Measurements from ENCODE around the gene PRKAR1B. TPM values are rescaled to one million over a fixed set of nuclear protein-coding genes. Genes with fewer than 3 reads are reported as not detected.
"Not testable (repeated sequence)": the region's sequence is repeated elsewhere in the genome, so short reads cannot be mapped to it uniquely, and the experiment has no call there.

PRKAR1B gene
- polyA plus RNA-seq, 6 donors from 2014 or later: 2.9 to 5.9 (median 4.2) TPM

- Mint-ChIP-seq H3K36me3 (peaks cover 0 to 8% of the 10 kb centered on the region in 2 donors), H3K27ac (peak overlapping the region in 1 of 6 donors; percentile 72), H3K9me3 (peaks cover 0 to 9% (median 6%) of the 10 kb centered on the region in 7 donors), H3K27me3 (no peaks in the 10 kb centered on the region), H3K4me3 (no peak overlapping the region), H3K4me1 (peaks cover 0 to 2% (median 0%) of the 10 kb centered on the region in 3 donors)
- ATAC-seq (ENCODE audit: low read depth in 2 of 2) (no peak), DNase-seq (no peak)
Observed at GRCh38 chr7:668139-668931, 58.7 kb downstream of the PRKAR1B start.

GRCh38 chr7:666454-667292 is 60.4 kb downstream of the PRKAR1B start:
- Mint-ChIP-seq H3K4me1 (peaks cover 0 to 7% (median 6%) of the 10 kb centered on the region in 3 donors), H3K27me3 (no peaks in the 10 kb centered on the region), H3K27ac (no peak overlapping the region), H3K9me3 (peaks cover 0 to 9% (median 6%) of the 10 kb centered on the region in 7 donors), H3K4me3 (no peak overlapping the region), H3K36me3 (peaks cover 0 to 8% of the 10 kb centered on the region in 2 donors)
- ATAC-seq (ENCODE audit: low read depth in 2 of 2) (no peak), DNase-seq (no peak)

GRCh38 chr7:665736-666453 is 61.2 kb downstream of the PRKAR1B start:
- DNase-seq: no peak

GRCh38 chr7:664997-665735 is 61.9 kb downstream of the PRKAR1B start:
- Mint-ChIP-seq H3K9me3 (peaks cover 0 to 9% (median 6%) of the 10 kb centered on the region in 7 donors), H3K4me3 (no peak overlapping the region), H3K27me3 (no peaks in the 10 kb centered on the region), H3K36me3 (peaks cover 0 to 8% of the 10 kb centered on the region in 2 donors), H3K4me1 (peaks cover 0 to 7% (median 6%) of the 10 kb centered on the region in 3 donors), H3K27ac (peak overlapping the region in 1 of 6 donors; percentile 51)
- no peak for ATAC-seq (ENCODE audit: low read depth in 2 of 2)
- DNase-seq: no peak

More at GRCh38 chr7:665736-666453, 61.2 kb downstream of the PRKAR1B start:
- Mint-ChIP-seq H3K9me3 (peaks cover 0 to 9% (median 6%) of the 10 kb centered on the region in 7 donors), H3K4me1 (peaks cover 0 to 7% (median 6%) of the 10 kb centered on the region in 3 donors), H3K36me3 (peaks cover 0 to 8% of the 10 kb centered on the region in 2 donors), H3K4me3 (no peak overlapping the region), H3K27ac (no peak overlapping the region), H3K27me3 (no peaks in the 10 kb centered on the region)
- no peak for ATAC-seq (ENCODE audit: low read depth in 2 of 2)

- H3K4me3 Mint-ChIP-seq: no peak overlapping the region
- peaks cover 0 to 9% (median 6%) of the 10 kb centered on the region in 7 donors for H3K9me3 Mint-ChIP-seq
- DNase-seq: no peak
- no peak for ATAC-seq (ENCODE audit: low read depth in 2 of 2)
- H3K4me1 Mint-ChIP-seq: peaks cover 0 to 7% (median 6%) of the 10 kb centered on the region in 3 donors
- peak overlapping the region in 1 of 6 donors; percentile 26 for H3K27ac Mint-ChIP-seq
- H3K27me3 Mint-ChIP-seq: no peaks in the 10 kb centered on the region
- peaks cover 0 to 8% of the 10 kb centered on the region in 2 donors for H3K36me3 Mint-ChIP-seq
Observed at GRCh38 chr7:664402-664775, 62.7 kb downstream of the PRKAR1B start.

- peaks cover 0 to 6% of the 10 kb centered on the region in 2 donors for H3K36me3 Mint-ChIP-seq
- H3K4me3 Mint-ChIP-seq: peak overlapping the region in 1 of 8 donors; percentile 56
- H3K9me3 Mint-ChIP-seq: peaks cover 0 to 5% (median 0%) of the 10 kb centered on the region in 7 donors
- no peak for ATAC-seq (ENCODE audit: low read depth in 2 of 2)
- H3K4me1 Mint-ChIP-seq: peaks cover 0 to 7% (median 6%) of the 10 kb centered on the region in 3 donors
- H3K27ac Mint-ChIP-seq: peak overlapping the region in 2 of 6 donors; percentile 63 to 70
- no peaks in the 10 kb centered on the region for H3K27me3 Mint-ChIP-seq
- DNase-seq: no peak
Observed at GRCh38 chr7:662576-662975, 64.5 kb downstream of the PRKAR1B start.

- H3K27ac Mint-ChIP-seq: no peak overlapping the region
- H3K4me1 Mint-ChIP-seq: peaks cover 0 to 7% (median 6%) of the 10 kb centered on the region in 3 donors
- no peak overlapping the region for H3K4me3 Mint-ChIP-seq
- no peak for ATAC-seq (ENCODE audit: low read depth in 2 of 2)
- H3K9me3 Mint-ChIP-seq: peaks cover 0 to 5% (median 0%) of the 10 kb centered on the region in 7 donors
- H3K27me3 Mint-ChIP-seq: no peaks in the 10 kb centered on the region
- no peak for DNase-seq
- H3K36me3 Mint-ChIP-seq: peaks cover 0 to 6% of the 10 kb centered on the region in 2 donors
Observed at GRCh38 chr7:659996-660395, 67.1 kb downstream of the PRKAR1B start.

- H3K9me3 Mint-ChIP-seq: peaks cover 0 to 5% (median 0%) of the 10 kb centered on the region in 7 donors
- H3K27ac Mint-ChIP-seq: peak overlapping the region in 2 of 6 donors; percentile 7 to 74
- H3K4me3 Mint-ChIP-seq: no peak overlapping the region
- H3K4me1 Mint-ChIP-seq: peaks cover 0 to 7% (median 6%) of the 10 kb centered on the region in 3 donors
- H3K27me3 Mint-ChIP-seq: no peaks in the 10 kb centered on the region
- ATAC-seq (ENCODE audit: low read depth in 2 of 2) (no peak), DNase-seq (no peak)
- H3K36me3 Mint-ChIP-seq: peaks cover 0 to 6% of the 10 kb centered on the region in 2 donors
Observed at GRCh38 chr7:659306-659847, 67.7 kb downstream of the PRKAR1B start.

- Mint-ChIP-seq H3K36me3 (peaks cover 0 to 6% of the 10 kb centered on the region in 2 donors), H3K4me1 (peaks cover 0 to 3% (median 3%) of the 10 kb centered on the region in 3 donors), H3K27me3 (no peaks in the 10 kb centered on the region), H3K27ac (no peak overlapping the region), H3K9me3 (peaks cover 0 to 5% (median 0%) of the 10 kb centered on the region in 7 donors), H3K4me3 (no peak overlapping the region)
- DNase-seq (no peak), ATAC-seq (ENCODE audit: low read depth in 2 of 2) (no peak)
Observed at GRCh38 chr7:657565-658119, 69.4 kb downstream of the PRKAR1B start.

- not testable (repeated sequence) for H3K27me3 Mint-ChIP-seq; DNase-seq; ATAC-seq (ENCODE audit: low read depth in 2 of 2); H3K27ac Mint-ChIP-seq; H3K4me1 Mint-ChIP-seq; H3K9me3 Mint-ChIP-seq; H3K36me3 Mint-ChIP-seq; H3K4me3 Mint-ChIP-seq
Observed at GRCh38 chr7:657010-657409, 70.1 kb downstream of the PRKAR1B start.

GRCh38 chr7:655758-656157 is 71.3 kb downstream of the PRKAR1B start:
- DNase-seq (no peak), ATAC-seq (ENCODE audit: low read depth in 2 of 2) (no peak)
- Mint-ChIP-seq H3K27ac (no peak overlapping the region), H3K4me3 (no peak overlapping the region), H3K36me3 (peaks cover 0 to 6% of the 10 kb centered on the region in 2 donors), H3K9me3 (peaks cover 0 to 5% (median 1%) of the 10 kb centered on the region in 7 donors), H3K4me1 (no peaks in the 10 kb centered on the region), H3K27me3 (no peaks in the 10 kb centered on the region)

Measured in naive B cell (primary cell).